K562 (cell line): ENCODE measurements around the gene CDKN2AIPNL. TPM values are rescaled to one million over a fixed set of nuclear protein-coding genes. Genes with fewer than 3 reads are reported as not detected.
"Not testable (repeated sequence)": the region's sequence is repeated elsewhere in the genome, so short reads cannot be mapped to it uniquely, and the experiment has no call there.

ENCODE experiments used
- ATAC-seq: fragments of 200-7000 bp; cut with Tn5 transposase; 3 replicates; pipeline ENCODE4 v1.9.1; 2020; ENCODE audit warnings: moderate library complexity
- BruUV-seq: library from RNA; stranded (reverse); fragments of 400-500 nt; replicated peaks from 2 replicates; lab custom pipeline; 2021; lab: Mats Ljungman, UMichigan
- CTCF ChIA-PET: fragments of 300-600 bp; formaldehyde crosslinking; extraction: SDS; loops from one replicate; lab custom pipeline; 2021; ENCODE audit warnings: low intra/inter-chr PET ratio; lab: Yijun Ruan, JAX
- POLR2A ChIA-PET: fragments of 300-600, 350-650 bp; sonication (Branson Sonifier 250); formaldehyde crosslinking; extraction: SDS; loops from one replicate; lab custom pipeline; 2021; ENCODE audit warnings: antibody characterized with exemption, inconsistent platforms; lab: Yijun Ruan, JAX
- DNase-seq, 4 experiments: peaks; one replicate each; pipeline versions ENCODE4 v3.0.0 to v3.0.0-alpha.2; 2011 to 2018; ENCODE audit warnings: low spot score in 3 of 4, mixed read lengths in 3 of 4; ENCODE audit errors: extremely low read depth in 1 of 4
- FAIRE-seq: peaks from 2 replicates; lab custom pipeline; 2011; peaks lifted over from hg19 to GRCh38; lab: Jason Lieb, UNC
- H2AFZ ChIP-seq: 2 replicates; pipeline ENCODE4 v1.6.0; 2011; ENCODE audit warnings: low read depth, low read length, control low read depth, inconsistent platforms
- H3K27ac ChIP-seq: fragments of 200-600 bp; 3 replicates; pipeline ENCODE4 v1.8.0; 2011; ENCODE audit warnings: low read depth, mild to moderate bottlenecking, control low read depth, inconsistent platforms, low read length, moderate library complexity, mixed read lengths; ENCODE audit errors: extremely low read depth
- H3K27me3 ChIP-seq, 2 experiments: fragments of 300-600 bp in 1 of 2; 2 replicates in 1 of 2; 3 replicates in 1 of 2; pipeline versions ENCODE4 v1.6.0 to v1.8.0; 2011; ENCODE audit warnings: inconsistent platforms in 2 of 2, low read length in 2 of 2, mild to moderate bottlenecking in 1 of 2, mixed read lengths in 1 of 2, moderate library complexity in 1 of 2; ENCODE audit not compliant: control insufficient read depth in 2 of 2, insufficient read depth in 2 of 2
- H3K36me3 ChIP-seq: fragments of 300-600 bp; 3 replicates; pipeline ENCODE4 v1.8.0; 2011; ENCODE audit warnings: mild to moderate bottlenecking, low read length, inconsistent platforms; ENCODE audit not compliant: control insufficient read depth, insufficient read depth
- H3K4me1 ChIP-seq, 2 experiments: fragments of 200-600 bp in 1 of 2; replicated peaks in 1 of 2; 2 replicates in 1 of 2; 3 replicates in 1 of 2; pipeline versions ENCODE4 v1.5.1 to v1.8.0; 2011; ENCODE audit warnings: inconsistent platforms in 2 of 2, low read length in 2 of 2, mild to moderate bottlenecking in 1 of 2, mixed read lengths in 1 of 2, moderate library complexity in 1 of 2; ENCODE audit not compliant: control insufficient read depth in 2 of 2, insufficient read depth in 2 of 2
- H3K4me2 ChIP-seq: 2 replicates; pipeline ENCODE4 v1.6.1; 2011; ENCODE audit warnings: low read length, control low read depth, inconsistent platforms, mixed read lengths; ENCODE audit not compliant: insufficient read depth
- H3K4me3 ChIP-seq: fragments of 200-600 bp; sonication (generic), shearing (Covaris generic); 2 replicates; pipeline ENCODE4 v1.5.1; 2016; ENCODE audit warnings: control low read depth, inconsistent platforms
- H3K79me2 ChIP-seq: fragments of 200-600 bp; 3 replicates; pipeline ENCODE4 v1.8.0; 2011; ENCODE audit warnings: low read length, inconsistent platforms; ENCODE audit not compliant: control insufficient read depth, insufficient read depth
- H3K9ac ChIP-seq, 2 experiments: 2 replicates each; pipeline versions ENCODE4 v1.6.0 to v1.6.1; 2011; ENCODE audit warnings: low read depth in 2 of 2, low read length in 2 of 2, control low read depth in 1 of 2, inconsistent platforms in 1 of 2, mild to moderate bottlenecking in 1 of 2, mixed read lengths in 1 of 2; ENCODE audit not compliant: insufficient read depth in 1 of 2
- H3K9me1 ChIP-seq: one replicate; pipeline ENCODE4 v1.6.0; 2011; ENCODE audit warnings: inconsistent platforms, mild to moderate bottlenecking, low read length, moderate library complexity; ENCODE audit not compliant: control insufficient read depth, insufficient read depth
- H3K9me3 ChIP-seq: replicated peaks from 2 replicates; pipeline ENCODE4 v1.5.1; 2011; ENCODE audit warnings: low read depth, low read length, inconsistent platforms; ENCODE audit not compliant: control insufficient read depth, insufficient read depth
- H4K20me1 ChIP-seq: replicated peaks from 2 replicates; pipeline ENCODE4 v1.6.1; 2011; ENCODE audit warnings: low read length, inconsistent platforms, mixed read lengths; ENCODE audit not compliant: control insufficient read depth, insufficient read depth
- FOS ChIP-seq: IDR thresholded peaks from 3 replicates; pipeline ENCODE4 v1.6.1; 2011; ENCODE audit not compliant: insufficient read length; ENCODE audit errors: extremely low read depth
- SUPT5H ChIP-seq: fragments of 450-650 bp; IDR thresholded peaks from 2 replicates; pipeline ENCODE4 v1.6.1; 2016
- ZNF311 ChIP-seq: fragments of 250-450 bp; sonication (Bioruptor Pico); IDR thresholded peaks from 2 replicates; pipeline ENCODE4 v1.4.0; 2020; ENCODE audit warnings: mild to moderate bottlenecking, moderate library complexity
- ZSCAN32 ChIP-seq: fragments of 450-650 bp; formaldehyde crosslinking; IDR thresholded peaks from 2 replicates; pipeline ENCODE4 v1.4.0; 2020; ENCODE audit warnings: mild to moderate bottlenecking, moderate library complexity
- WGBS: fragments of 100-300 bp; shearing (Covaris generic); methylation state at CpG from one replicate; pipeline ENCODE4 v1.1.6; 2016; ENCODE audit warnings: low coverage, mixed read lengths; ENCODE audit not compliant: insufficient coverage; ENCODE audit errors: missing lambda C conversion rate; 5-methylcytosine and 5-hydroxymethylcytosine counted together
- in situ Hi-C: fragments of 300-500 bp; cut with MboI; formaldehyde crosslinking; loops from 4 replicates; pipeline ENCODE4 v1.15.0; 2018; ENCODE audit warnings: inconsistent platforms, mixed read lengths
- intact Hi-C: fragments of 100-400 bp; cut with micrococcal nuclease; formaldehyde crosslinking; loops from 2 replicates; pipeline ENCODE4 v1.14.2; 2022
- polyA plus RNA-seq, 8 experiments: library from polyadenylated mRNA; depleted of rRNA in 4 of 8; stranded (reverse) in 5 of 8; unstranded in 3 of 8; fragments of >200 nt; fragmentation: Nextera tagmentation in 2 of 8; fragmentation: Illumina TruSeq in 1 of 8; extraction: Ambion mirVana in 2 of 8; extraction: Trizol in 1 of 8; gene quantifications; 2 replicates each; pipeline versions ENCODE4 v1.2.1 to v1.2.3, GENCODE V29; 2011 to 2014; ENCODE audit warnings: inconsistent platforms in 1 of 8, missing spikeins in 1 of 8
- total RNA-seq, 7 experiments: library from RNA; depleted of rRNA in 6 of 7; stranded (reverse); fragments of >200 nt in 6 of 7; fragmentation: Illumina TruSeq in 2 of 7; extraction: Trizol in 2 of 7; gene quantifications; 2 replicates each; pipeline versions ENCODE4 v1.2.1 to v1.2.3, GENCODE V29; 2011 to 2021; ENCODE audit warnings: low replicate concordance in 1 of 7

Gene CDKN2AIPNL
- total and polyA plus RNA-seq, 9 of the 15 experiments (the other 6 are each of a cell fraction or from before 2014, with no cell fraction given) = 19.9 to 46.9 (median 42.2) TPM

GRCh38 chr5:134382204-134382603, 29.5 kb downstream of the CDKN2AIPNL start:
- H3K27ac ChIP-seq, H3K79me2 ChIP-seq, H2AFZ ChIP-seq, DNase-seq, CTCF ChIA-PET, H4K20me1 ChIP-seq, H3K4me3 ChIP-seq, H3K4me2 ChIP-seq, H3K9me1 ChIP-seq, H3K4me1 ChIP-seq, FAIRE-seq, BruUV-seq, H3K9ac ChIP-seq, in situ Hi-C loops, ATAC-seq, H3K27me3 ChIP-seq, intact Hi-C loops, H3K9me3 ChIP-seq: not testable (repeated sequence)
- POLR2A ChIA-PET = interaction anchor here (0.7 to 5.3 kb wide), 4 partner anchors 9 to 63 kb away, joined by 3 to 36 read pairs (median 7); partner anchors contain the start of gene UBE2B
- H3K36me3 ChIP-seq = peaks cover 59% of the 10 kb centered on the region
- 94% methylated on average over 2 of the region's 2 CpGs for WGBS

- Histone ChIP-seq H3K9ac (no peak overlapping the region), H2AFZ (no peak overlapping the region), H3K4me3 (no peak overlapping the region), H3K27me3 (no peaks in the 10 kb centered on the region), H3K9me3 (no peaks in the 10 kb centered on the region), H4K20me1 (no peaks in the 10 kb centered on the region), H3K79me2 (peaks cover 18% of the 10 kb centered on the region), H3K9me1 (no peaks in the 10 kb centered on the region), H3K36me3 (peaks cover 63% of the 10 kb centered on the region), H3K4me2 (no peak overlapping the region), H3K4me1 (no peaks in the 10 kb centered on the region), H3K27ac (no peak overlapping the region)
- no TSS peak for BruUV-seq
- WGBS = 91% methylated on average over 5 of the region's 5 CpGs
- ChIA-PET POLR2A (interaction anchor here (0.6 to 5.3 kb wide), 7 partner anchors 10 to 360 kb away, joined by 3 to 36 read pairs (median 3); partner anchors contain the start of gene UBE2B), CTCF (no interaction called here)
- DNase-seq (no peak), ATAC-seq (no peak), FAIRE-seq (no peak)
- no peak for TF ChIP-seq FOS
- no peak for TF ChIP-seq ZNF311 (CRISPR knock-in tag)
- TF ChIP-seq ZSCAN32 = no peak
- no peak for TF ChIP-seq SUPT5H
- intact Hi-C loops = no loop called here
- in situ Hi-C loops = no loop called here
Measured at GRCh38 chr5:134380346-134380745, 31.3 kb downstream of the CDKN2AIPNL start.
